Kidney (tissue), 14 donors: ENCODE measurements around the gene TNFAIP1. TPM values are rescaled to one million over a fixed set of nuclear protein-coding genes. Genes with fewer than 3 reads are reported as not detected.

Source experiments
- DNase-seq, 5 donors: peaks; one replicate each; pipeline ENCODE4 v3.0.0-alpha.2; 2013 to 2020
- FAIRE-seq: peaks from 2 replicates; lab custom pipeline; 2012; peaks lifted over from hg19 to GRCh38; lab: Jason Lieb, UNC
- H3K27ac ChIP-seq, 2 donors: one replicate each; pipeline ENCODE4 v1.7.0; 2013; ENCODE audit warnings: low read depth in 2 of 2, low read length in 2 of 2, inconsistent platforms in 1 of 2
- H3K27me3 ChIP-seq: one replicate; pipeline ENCODE4 v1.7.1; 2013; ENCODE audit warnings: low read length, inconsistent platforms; ENCODE audit not compliant: control insufficient read depth, insufficient read depth
- H3K36me3 ChIP-seq, 3 donors: one replicate each; pipeline versions ENCODE4 v1.7.0 to v1.7.1; 2013; ENCODE audit warnings: low read length in 3 of 3, control low read depth in 1 of 3, inconsistent platforms in 1 of 3; ENCODE audit not compliant: insufficient read depth in 3 of 3, control insufficient read depth in 2 of 3
- H3K4me1 ChIP-seq, 3 donors: one replicate each; pipeline versions ENCODE4 v1.7.0 to v1.7.1; 2013; ENCODE audit warnings: low read length in 3 of 3, inconsistent platforms in 1 of 3, low read depth in 1 of 3; ENCODE audit not compliant: control insufficient read depth in 2 of 3, insufficient read depth in 2 of 3
- H3K4me3 ChIP-seq, 3 donors: one replicate each; pipeline versions ENCODE4 v1.7.0 to v1.8.1; 2013; ENCODE audit warnings: low read length in 3 of 3, control low read depth in 1 of 3, inconsistent platforms in 1 of 3
- H3K9ac ChIP-seq, 3 donors: one replicate each; pipeline versions ENCODE4 v1.7.0 to v1.7.1; 2013; ENCODE audit warnings: low read length in 3 of 3, control low read depth in 1 of 3, inconsistent platforms in 1 of 3
- H3K9me3 ChIP-seq, 3 donors: one replicate each; pipeline versions ENCODE4 v1.7.0 to v1.7.1; 2013; ENCODE audit warnings: low read length in 3 of 3, control low read depth in 1 of 3, inconsistent platforms in 1 of 3; ENCODE audit not compliant: control insufficient read depth in 2 of 3, insufficient read depth in 1 of 3
- CTCF ChIP-seq: IDR thresholded peaks from 3 replicates; pipeline ENCODE4 v1.5.1; 2012; ENCODE audit warnings: mild to moderate bottlenecking, moderate library complexity, borderline replicate concordance; ENCODE audit not compliant: insufficient read depth; ENCODE audit errors: extremely low read depth
- intact Hi-C: fragments of 100-400 bp; cut with DNase I; formaldehyde crosslinking; loops from one replicate; pipeline ENCODE4 v1.11.1; 2022
- microRNA-seq: library from miRNA; unstranded; fragments of <30 nt; microRNA quantifications from one replicate; pipeline ENCODE4 v1.2.0, GENCODE V29; 2020
- polyA plus RNA-seq: library from polyadenylated mRNA; stranded (reverse); fragments of 350-450 nt; fragmentation: Illumina TruSeq; extraction: RNeasy Lipid Tissue Mini Kit (QIAGEN cat#74804); gene quantifications from one replicate; pipeline ENCODE4 v1.2.3, GENCODE V29; 2014; ENCODE audit warnings: low read depth, low replicate concordance; ENCODE audit not compliant: insufficient read depth
- total RNA-seq: library from RNA; stranded (reverse); fragmentation: NEBNext Ultra II Directional; extraction: Animal tissue kit (Norgen Biotek cat#: 25700); gene quantifications from one replicate; pipeline ENCODE4 v1.2.1, GENCODE V29; 2021
- donor health status: control.
- donor health status: control.
- donor health status: control.
- donor health status: control.
- donor health status: control.
- donor health status: DM: yes; HTN: yes; CAD: no.
- donor health status: Normal renal cell carcinoma (clear cell type).

Gene TNFAIP1
- total and polyA plus RNA-seq, 2 donors from 2014 or later, result 28.9 to 83.9 TPM

GRCh38 chr17:28395426-28395825 lies 59.9 kb downstream of the TNFAIP1 start:
- Histone ChIP-seq H3K27ac (no peak overlapping the region), H3K4me1 (peaks cover 0 to 18% (median 4%) of the 10 kb centered on the region in 3 donors), H3K9ac (no peak overlapping the region), H3K4me3 (no peak overlapping the region), H3K9me3 (no peaks in the 10 kb centered on the region), H3K36me3 (peaks cover 4 to 11% (median 11%) of the 10 kb centered on the region in 3 donors), H3K27me3 (no peaks in the 10 kb centered on the region)
- no peak for DNase-seq
- FAIRE-seq, result no peak
- intact Hi-C loops, result no loop called here
- TF ChIP-seq CTCF, result no peak

GRCh38 chr17:28395968-28396367 lies 60.4 kb downstream of the TNFAIP1 start:
- DNase-seq (no peak), FAIRE-seq (no peak)
- TF ChIP-seq CTCF, result no peak
- Histone ChIP-seq H3K4me3 (no peak overlapping the region), H3K27ac (no peak overlapping the region), H3K36me3 (peaks cover 0 to 8% (median 6%) of the 10 kb centered on the region in 3 donors), H3K9me3 (no peaks in the 10 kb centered on the region), H3K27me3 (no peaks in the 10 kb centered on the region), H3K9ac (no peak overlapping the region), H3K4me1 (peaks cover 0 to 18% (median 4%) of the 10 kb centered on the region in 3 donors)
- intact Hi-C loops, result no loop called here

Small RNAs within 50 kb of the gene (microRNA-seq; reads per million reads assigned to microRNA genes)
- not detected for gene MIR4723

Other genes with a start within 250 kb of the TNFAIP1 start
- 11.6 TPM for gene TMEM97, start 16.6 kb upstream of the TNFAIP1 start, total RNA-seq
- gene TMEM97, start 16.6 kb upstream of the TNFAIP1 start, polyA plus RNA-seq, result 10.2 TPM
- 37.5 TPM for gene IFT20, start 289 bp upstream of the TNFAIP1 start, total RNA-seq
- 52.6 TPM for gene IFT20, start 289 bp upstream of the TNFAIP1 start, polyA plus RNA-seq
- gene POLDIP2, start 21.8 kb downstream of the TNFAIP1 start, total RNA-seq, result 84.9 TPM
- gene POLDIP2, start 21.8 kb downstream of the TNFAIP1 start, polyA plus RNA-seq, result 174 TPM
- gene SEBOX, start 29.4 kb downstream of the TNFAIP1 start, total RNA-seq, result not detected
- gene SEBOX, start 29.4 kb downstream of the TNFAIP1 start, polyA plus RNA-seq, result not detected
- gene VTN, start 34.5 kb downstream of the TNFAIP1 start, total RNA-seq, result 0.98 TPM
- 3.5 TPM for gene VTN, start 34.5 kb downstream of the TNFAIP1 start, polyA plus RNA-seq
- gene SARM1, start 35.9 kb downstream of the TNFAIP1 start, total RNA-seq, result 23.8 TPM
- gene SARM1, start 35.9 kb downstream of the TNFAIP1 start, polyA plus RNA-seq, result 10.4 TPM
- gene SLC46A1, start 70.5 kb downstream of the TNFAIP1 start, total RNA-seq, result 14.7 TPM
- gene SLC46A1, start 70.5 kb downstream of the TNFAIP1 start, polyA plus RNA-seq, result 9.7 TPM
- gene SLC13A2, start 137.9 kb downstream of the TNFAIP1 start, total RNA-seq, result 1.1 TPM
- gene SLC13A2, start 137.9 kb downstream of the TNFAIP1 start, polyA plus RNA-seq, result 69.0 TPM
- not detected for gene FOXN1, start 170.6 kb downstream of the TNFAIP1 start, total RNA-seq
- gene FOXN1, start 170.6 kb downstream of the TNFAIP1 start, polyA plus RNA-seq, result not detected
- 19.0 TPM for gene UNC119, start 216.9 kb downstream of the TNFAIP1 start, total RNA-seq
- gene UNC119, start 216.9 kb downstream of the TNFAIP1 start, polyA plus RNA-seq, result 60.7 TPM
- gene PIGS, start 235.8 kb downstream of the TNFAIP1 start, total RNA-seq, result 75.0 TPM
- 60.6 TPM for gene PIGS, start 235.8 kb downstream of the TNFAIP1 start, polyA plus RNA-seq
- 7.1 TPM for gene ALDOC, start 241.1 kb downstream of the TNFAIP1 start, total RNA-seq
- 21.9 TPM for gene ALDOC, start 241.1 kb downstream of the TNFAIP1 start, polyA plus RNA-seq